Ascending aorta (tissue), 2 donors: Measurements from ENCODE around the gene NCBP2L. TPM values are rescaled to one million over a fixed set of nuclear protein-coding genes. Genes with fewer than 3 reads are reported as not detected.

Experiments used
- DNase-seq, 2 donors: peaks; one replicate each; pipeline ENCODE4 v3.0.0-alpha.2; 2019; ENCODE audit warnings: low spot score in 2 of 2
- H3K27ac ChIP-seq, 2 donors: fragments of 200-600 bp; sonication (generic); one replicate each; pipeline ENCODE4 v1.5.1; 2016 to 2017; ENCODE audit warnings: mild to moderate bottlenecking in 1 of 2
- H3K27me3 ChIP-seq: fragments of 200-600 bp; sonication (generic); one replicate; pipeline ENCODE4 v1.5.1; 2017
- H3K36me3 ChIP-seq, 2 donors: fragments of 200-600 bp; sonication (generic); one replicate each; pipeline ENCODE4 v1.5.1; 2016
- H3K4me1 ChIP-seq, 2 donors: fragments of 200-600 bp; sonication (generic); one replicate each; pipeline ENCODE4 v1.5.1; 2016 to 2017; ENCODE audit warnings: mild to moderate bottlenecking in 1 of 2
- H3K4me3 ChIP-seq, 2 donors: fragments of 200-600 bp; sonication (generic); one replicate each; pipeline ENCODE4 v1.5.1; 2016 to 2017; ENCODE audit warnings: mild to moderate bottlenecking in 1 of 2
- H3K9me3 ChIP-seq, 2 donors: fragments of 200-600 bp; sonication (generic); one replicate each; pipeline ENCODE4 v1.5.1; 2016
- intact Hi-C: fragments of 100-400 bp; cut with DNase I; formaldehyde crosslinking; loops from one replicate; pipeline ENCODE4 v1.15.1; 2023
- total RNA-seq: library from RNA; depleted of rRNA; stranded (reverse); fragments of >200 nt; gene quantifications from one replicate; pipeline ENCODE4 v1.1.0, GENCODE V29; 2016
- TF ChIP-seq, protein P1 (sequence below), 3 experiments: fragments of 200-600 bp in 2 of 3; fragments of 450-650 bp in 1 of 3; sonication (generic) in 2 of 3; IDR thresholded peaks; one replicate each; pipeline ENCODE4 v1.5.1; 2016 to 2019; ENCODE audit warnings: antibody characterized with exemption in 3 of 3, mild to moderate bottlenecking in 1 of 3, moderate library complexity in 1 of 3

Gene NCBP2L
- total RNA-seq, 1 donor from 2014 or later: not detected

DNA sequence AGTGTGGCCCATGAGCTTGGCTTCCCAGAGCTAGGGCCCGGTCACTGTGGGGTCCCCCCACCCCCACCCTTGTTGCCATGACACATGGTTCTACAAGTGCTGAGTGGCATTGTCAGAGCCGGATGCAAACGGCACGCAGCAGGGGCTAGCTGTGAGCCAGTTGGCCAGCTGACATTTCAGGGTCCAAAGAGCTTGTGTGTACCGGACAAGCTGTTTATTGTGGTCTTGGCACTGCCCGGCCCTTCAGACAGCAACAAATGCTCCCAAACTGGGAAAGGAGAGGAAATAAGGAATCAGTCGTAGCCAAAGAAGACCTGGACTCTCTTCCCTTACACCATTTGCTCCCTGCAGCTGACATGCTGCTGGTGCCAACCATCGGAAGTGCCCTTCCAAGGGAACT lies 38.8 kb upstream of the NCBP2L start:
- Histone ChIP-seq H3K36me3 (no peaks in the 10 kb centered on the region), H3K4me3 (no peak overlapping the region), H3K27me3 (no peaks in the 10 kb centered on the region), H3K4me1 (peaks cover 14 to 34% of the 10 kb centered on the region in 2 donors), H3K9me3 (no peaks in the 10 kb centered on the region), H3K27ac (peak overlapping the region; percentile 43 to 93)
- intact Hi-C loops: no loop called here
- DNase-seq: no peak
- TF ChIP-seq, protein P1, sequence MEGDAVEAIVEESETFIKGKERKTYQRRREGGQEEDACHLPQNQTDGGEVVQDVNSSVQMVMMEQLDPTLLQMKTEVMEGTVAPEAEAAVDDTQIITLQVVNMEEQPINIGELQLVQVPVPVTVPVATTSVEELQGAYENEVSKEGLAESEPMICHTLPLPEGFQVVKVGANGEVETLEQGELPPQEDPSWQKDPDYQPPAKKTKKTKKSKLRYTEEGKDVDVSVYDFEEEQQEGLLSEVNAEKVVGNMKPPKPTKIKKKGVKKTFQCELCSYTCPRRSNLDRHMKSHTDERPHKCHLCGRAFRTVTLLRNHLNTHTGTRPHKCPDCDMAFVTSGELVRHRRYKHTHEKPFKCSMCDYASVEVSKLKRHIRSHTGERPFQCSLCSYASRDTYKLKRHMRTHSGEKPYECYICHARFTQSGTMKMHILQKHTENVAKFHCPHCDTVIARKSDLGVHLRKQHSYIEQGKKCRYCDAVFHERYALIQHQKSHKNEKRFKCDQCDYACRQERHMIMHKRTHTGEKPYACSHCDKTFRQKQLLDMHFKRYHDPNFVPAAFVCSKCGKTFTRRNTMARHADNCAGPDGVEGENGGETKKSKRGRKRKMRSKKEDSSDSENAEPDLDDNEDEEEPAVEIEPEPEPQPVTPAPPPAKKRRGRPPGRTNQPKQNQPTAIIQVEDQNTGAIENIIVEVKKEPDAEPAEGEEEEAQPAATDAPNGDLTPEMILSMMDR (IDR thresholded peaks at IDR 0.05): no peak

DNA sequence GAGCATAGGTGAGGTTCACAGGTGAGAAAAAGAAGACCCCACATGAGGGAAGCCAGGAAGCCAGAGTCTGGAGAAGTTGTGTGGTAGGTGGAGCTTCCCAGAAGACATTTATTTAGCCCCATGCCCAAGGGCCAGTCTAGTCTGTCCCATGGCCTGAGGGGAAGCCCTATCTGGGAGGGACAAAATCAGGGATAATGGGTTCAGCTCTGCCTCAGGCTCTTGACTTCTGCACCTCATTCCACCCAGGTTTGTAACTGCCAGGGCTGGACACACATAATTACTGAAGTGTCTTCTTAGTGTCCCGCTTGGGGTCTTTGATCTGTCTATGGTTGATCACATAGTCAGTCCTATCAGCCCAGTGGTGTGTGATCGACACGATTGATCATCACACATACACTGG lies 38.0 kb upstream of the NCBP2L start:
- Histone ChIP-seq H3K36me3 (no peaks in the 10 kb centered on the region), H3K4me1 (peaks cover 14 to 34% of the 10 kb centered on the region in 2 donors), H3K4me3 (no peak overlapping the region), H3K9me3 (no peaks in the 10 kb centered on the region), H3K27ac (peak overlapping the region in 1 of 2 donors; percentile 93), H3K27me3 (no peaks in the 10 kb centered on the region)
- TF ChIP-seq, protein P1 (IDR thresholded peaks at IDR 0.05): no peak
- DNase-seq: no peak
- intact Hi-C loops: no loop called here

DNA sequence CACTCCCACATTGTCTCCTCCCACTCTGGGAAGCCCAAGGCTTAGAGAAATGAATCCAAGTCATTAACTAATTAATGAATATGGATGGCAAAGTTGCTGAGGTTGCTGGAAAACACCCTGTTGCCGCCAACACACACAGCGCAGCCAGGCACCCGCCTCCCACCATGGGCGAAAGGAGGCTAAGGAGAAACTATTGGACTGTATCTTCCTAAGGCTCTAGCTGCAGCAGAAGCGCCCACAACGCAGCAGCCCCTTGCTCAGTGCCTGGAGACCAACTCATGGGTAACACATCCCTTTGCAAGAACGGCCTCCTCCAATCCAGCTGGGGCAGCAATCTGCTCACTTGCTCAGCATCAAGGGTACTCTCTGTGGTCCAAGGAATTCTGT lies 36.1 kb upstream of the NCBP2L start:
- H3K4me1 ChIP-seq: peaks cover 14 to 34% of the 10 kb centered on the region in 2 donors
- no peaks in the 10 kb centered on the region for H3K36me3 ChIP-seq
- peak overlapping the region; percentile 93 to 94 for H3K27ac ChIP-seq
- TF ChIP-seq, protein P1 (IDR thresholded peaks at IDR 0.05): no peak
- DNase-seq: no peak
- intact Hi-C loops: no loop called here
- H3K27me3 ChIP-seq: no peaks in the 10 kb centered on the region
- H3K4me3 ChIP-seq: peak overlapping the region in 1 of 2 donors; percentile 13
- H3K9me3 ChIP-seq: no peaks in the 10 kb centered on the region

DNA sequence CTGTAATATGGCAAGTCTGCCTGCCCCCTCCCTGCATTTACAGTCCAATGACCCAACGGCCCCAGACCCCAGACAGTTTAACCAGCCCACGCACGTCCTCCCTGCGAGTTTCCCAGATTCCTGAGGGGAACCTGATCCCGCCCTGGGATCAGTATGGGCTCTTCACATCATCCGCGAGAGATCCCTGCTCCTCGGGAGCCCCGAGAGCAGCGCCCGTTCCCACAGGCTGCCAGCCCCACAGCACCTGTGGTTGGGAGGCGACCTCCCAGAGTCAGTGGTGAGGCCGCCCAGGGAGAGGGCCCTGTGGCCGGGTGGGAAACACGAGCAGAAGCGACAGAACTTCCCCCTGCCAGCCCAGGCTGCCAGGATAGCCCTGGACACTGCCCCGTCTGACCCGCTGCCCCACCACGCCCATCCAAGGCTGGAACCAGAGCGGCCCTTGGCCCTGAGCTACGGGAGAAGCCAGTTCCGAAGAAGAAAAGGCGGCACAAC lies 34.8 kb upstream of the NCBP2L start:
- peaks cover 14 to 34% of the 10 kb centered on the region in 2 donors for H3K4me1 ChIP-seq
- H3K27me3 ChIP-seq: no peaks in the 10 kb centered on the region
- no peaks in the 10 kb centered on the region for H3K36me3 ChIP-seq
- intact Hi-C loops: no loop called here
- H3K27ac ChIP-seq: peak overlapping the region; percentile 93 to 94
- H3K4me3 ChIP-seq: peak overlapping the region; percentile 31 to 41
- DNase-seq: no peak
- TF ChIP-seq, protein P1 (IDR thresholded peaks at IDR 0.05): no peak
- no peaks in the 10 kb centered on the region for H3K9me3 ChIP-seq

DNA sequence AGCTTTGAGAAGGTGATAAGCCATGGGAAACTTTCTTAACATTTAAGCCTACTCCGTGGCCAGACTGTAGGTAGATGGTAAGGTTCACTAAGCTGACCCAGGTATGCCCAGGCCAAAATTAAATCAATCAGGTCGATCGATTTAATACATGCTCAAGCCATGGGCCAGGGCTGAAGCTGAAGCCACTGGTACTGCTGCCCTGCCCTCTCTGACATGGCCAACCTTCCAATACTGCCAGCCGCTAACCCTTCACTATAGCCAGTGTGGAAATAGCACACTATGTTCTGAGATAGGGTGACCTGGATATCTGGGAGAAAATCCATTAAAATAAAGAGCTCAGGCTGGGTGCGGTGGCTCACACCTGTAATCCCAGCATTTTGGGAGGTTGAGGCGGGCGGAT lies 33.5 kb upstream of the NCBP2L start:
- TF ChIP-seq, protein P1 (IDR thresholded peaks at IDR 0.05): no peak
- intact Hi-C loops: no loop called here
- peak overlapping the region; percentile 93 to 94 for H3K27ac ChIP-seq
- H3K27me3 ChIP-seq: no peaks in the 10 kb centered on the region
- H3K36me3 ChIP-seq: no peaks in the 10 kb centered on the region
- H3K4me1 ChIP-seq: peaks cover 14 to 29% of the 10 kb centered on the region in 2 donors
- no peak overlapping the region for H3K4me3 ChIP-seq
- H3K9me3 ChIP-seq: no peaks in the 10 kb centered on the region
- no peak for DNase-seq

DNA sequence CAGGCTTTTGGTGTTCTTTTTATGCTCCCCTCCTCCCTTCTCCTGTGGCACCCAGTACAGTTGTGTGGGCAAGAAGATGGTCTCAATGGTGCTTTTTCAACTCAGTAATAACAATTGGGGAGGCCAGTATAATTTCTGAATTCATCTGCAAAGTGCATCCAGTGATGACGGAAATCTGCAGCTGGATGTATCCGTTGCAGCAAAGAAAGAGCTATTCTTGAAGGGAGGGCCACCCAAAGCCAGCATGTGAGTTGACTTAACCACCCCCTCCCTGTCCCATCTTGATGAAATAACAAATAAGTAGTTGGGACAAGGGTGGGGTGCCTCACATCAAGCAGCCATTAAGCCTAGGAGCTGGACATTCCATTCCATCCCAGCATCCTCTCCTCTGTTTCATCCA lies 32.7 kb upstream of the NCBP2L start:
- H3K4me1 ChIP-seq: peaks cover 14 to 27% of the 10 kb centered on the region in 2 donors
- no peaks in the 10 kb centered on the region for H3K27me3 ChIP-seq
- no peak for DNase-seq
- no peaks in the 10 kb centered on the region for H3K36me3 ChIP-seq
- TF ChIP-seq, protein P1 (IDR thresholded peaks at IDR 0.05): no peak
- no peak overlapping the region for H3K27ac ChIP-seq
- H3K9me3 ChIP-seq: no peaks in the 10 kb centered on the region
- intact Hi-C loops: no loop called here
- no peak overlapping the region for H3K4me3 ChIP-seq
